Glutamatergic neuron (in vitro differentiated cells): ENCODE results near the gene CFAP299. TPM values are rescaled to one million over a fixed set of nuclear protein-coding genes. Genes with fewer than 3 reads are reported as not detected.

Experiments used
- DNase-seq: peaks from one replicate; pipeline ENCODE4 v3.0.0; 2022
- H3K27ac Mint-ChIP-seq: one replicate; pipeline ENCODE4 v1.8.0; 2020; ENCODE audit warnings: mild to moderate bottlenecking, mixed read lengths, inconsistent platforms; ENCODE audit not compliant: unreplicated experiment
- H3K27me3 Mint-ChIP-seq: one replicate; pipeline ENCODE4 v1.8.0; 2020; ENCODE audit warnings: mild to moderate bottlenecking, moderate library complexity, mixed read lengths, inconsistent platforms; ENCODE audit not compliant: unreplicated experiment
- H3K36me3 Mint-ChIP-seq: one replicate; pipeline ENCODE4 v1.8.0; 2020; ENCODE audit warnings: mild to moderate bottlenecking, mixed read lengths, inconsistent platforms; ENCODE audit not compliant: unreplicated experiment
- H3K4me1 Mint-ChIP-seq: one replicate; pipeline ENCODE4 v1.8.0; 2020; ENCODE audit warnings: mild to moderate bottlenecking, low read depth, mixed read lengths, inconsistent platforms; ENCODE audit not compliant: unreplicated experiment
- H3K4me3 Mint-ChIP-seq: one replicate; pipeline ENCODE4 v1.8.0; 2020; ENCODE audit warnings: mild to moderate bottlenecking, mixed read lengths, inconsistent platforms; ENCODE audit not compliant: unreplicated experiment
- H3K9me3 Mint-ChIP-seq: one replicate; pipeline ENCODE4 v1.8.0; 2020; ENCODE audit warnings: mild to moderate bottlenecking, moderate library complexity, mixed read lengths, inconsistent platforms; ENCODE audit not compliant: unreplicated experiment
- CTCF ChIP-seq: fragments of 200-600 bp; sonication (generic); IDR thresholded peaks from one replicate; pipeline ENCODE4 v1.5.0; 2021; ENCODE audit not compliant: partially characterized antibody, unreplicated experiment
- total RNA-seq: library from RNA; stranded (reverse); fragmentation: NEBNext Ultra II Directional; extraction: Animal tissue kit (Norgen Biotek cat#: 25700); gene quantifications from one replicate; pipeline ENCODE4 v1.2.1, GENCODE V29; 2021; ENCODE audit not compliant: unreplicated experiment

CFAP299 gene
- total RNA-seq, 1 donor from 2014 or later: not detected

DNA sequence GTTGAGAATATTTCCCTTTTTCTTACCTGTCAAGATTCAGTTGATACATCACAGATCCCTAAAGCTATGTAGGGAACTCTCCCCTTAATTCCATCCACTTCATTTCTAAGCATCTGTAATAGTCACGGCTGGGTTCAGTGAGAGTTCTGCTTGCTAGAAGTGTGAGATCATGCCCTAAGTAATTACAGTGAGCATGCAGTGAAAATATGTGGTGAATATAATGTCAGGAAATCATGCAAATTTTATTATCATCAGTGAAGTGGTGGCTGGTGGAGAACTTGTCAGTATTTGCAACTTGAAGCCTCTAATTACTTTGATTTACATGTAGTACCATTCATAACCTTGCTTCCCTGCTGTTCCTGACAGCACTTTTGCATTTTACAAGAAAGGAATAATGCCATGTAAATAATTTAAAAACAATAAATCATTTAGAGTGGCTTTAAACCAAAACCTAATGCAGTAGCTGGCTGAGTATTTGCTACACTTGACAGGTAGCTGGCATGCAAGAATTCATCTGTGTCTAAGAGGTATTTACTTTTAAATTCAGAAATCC, 28.3 kb upstream of the CFAP299 start:
- H3K36me3 Mint-ChIP-seq: no peaks in the 10 kb centered on the region
- H3K27me3 Mint-ChIP-seq: peaks cover 3% of the 10 kb centered on the region
- H3K27ac Mint-ChIP-seq: no peak overlapping the region
- no peak for DNase-seq
- H3K4me3 Mint-ChIP-seq: no peak overlapping the region
- H3K4me1 Mint-ChIP-seq: no peaks in the 10 kb centered on the region
- peaks cover 3% of the 10 kb centered on the region for H3K9me3 Mint-ChIP-seq
- no peak for TF ChIP-seq CTCF

DNA sequence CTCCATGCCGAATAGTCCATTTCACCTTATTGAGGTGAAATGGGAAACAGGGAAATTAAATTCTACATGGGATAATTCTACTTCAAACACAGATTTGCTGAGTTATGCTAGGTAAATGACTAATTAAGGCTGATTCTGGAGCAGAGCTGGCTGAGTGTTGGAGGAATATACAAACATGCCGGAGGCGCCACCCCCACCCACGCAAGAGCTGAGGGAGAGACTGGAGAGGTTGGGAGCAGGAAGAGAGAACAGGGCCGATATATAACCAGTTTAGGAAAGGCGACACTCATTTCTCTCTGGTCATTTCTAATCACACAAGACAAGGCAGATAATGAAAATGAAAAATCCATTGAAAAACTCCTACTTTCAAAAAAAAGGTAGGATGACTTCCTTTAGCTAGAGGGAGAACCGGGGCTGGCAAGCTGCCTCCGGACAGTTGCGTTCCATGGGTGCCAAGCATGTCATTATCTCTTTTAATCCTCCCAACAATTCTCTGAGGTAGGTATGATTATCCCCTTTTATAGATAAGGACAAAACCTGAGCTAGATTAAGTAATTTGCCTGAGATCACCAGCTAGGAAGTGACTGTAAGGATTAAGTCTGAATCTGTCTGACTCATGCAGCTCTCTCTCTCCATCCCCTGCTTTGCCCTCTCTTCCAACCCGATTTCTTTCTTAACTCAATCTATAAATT, 27.6 kb upstream of the CFAP299 start:
- Mint-ChIP-seq H3K27ac (no peak overlapping the region), H3K27me3 (peaks cover 3% of the 10 kb centered on the region), H3K4me1 (no peaks in the 10 kb centered on the region), H3K36me3 (no peaks in the 10 kb centered on the region), H3K9me3 (peaks cover 3% of the 10 kb centered on the region), H3K4me3 (no peak overlapping the region)
- no peak for TF ChIP-seq CTCF
- DNase-seq: no peak

DNA sequence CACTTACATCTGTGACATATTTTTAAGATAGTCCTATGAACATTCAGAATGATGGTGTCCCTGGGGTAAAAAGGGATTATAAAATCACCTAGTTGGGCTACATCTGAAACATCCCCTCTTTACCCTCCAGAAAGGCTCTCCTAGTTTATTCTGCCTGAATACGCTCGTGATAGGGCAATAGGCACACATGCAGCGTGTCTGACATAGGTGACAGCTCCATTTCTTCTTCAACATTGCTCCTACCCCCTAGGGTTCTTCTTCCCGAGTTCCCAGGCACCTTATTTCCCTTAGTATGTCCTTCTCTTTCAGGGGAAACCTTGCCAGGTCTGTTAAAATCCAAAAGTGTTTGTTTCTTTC, 27.1 kb upstream of the CFAP299 start:
- Mint-ChIP-seq H3K4me1 (no peaks in the 10 kb centered on the region), H3K36me3 (no peaks in the 10 kb centered on the region), H3K27ac (no peak overlapping the region), H3K9me3 (peaks cover 2% of the 10 kb centered on the region), H3K27me3 (peaks cover 3% of the 10 kb centered on the region), H3K4me3 (no peak overlapping the region)
- no peak for DNase-seq
- no peak for TF ChIP-seq CTCF

DNA sequence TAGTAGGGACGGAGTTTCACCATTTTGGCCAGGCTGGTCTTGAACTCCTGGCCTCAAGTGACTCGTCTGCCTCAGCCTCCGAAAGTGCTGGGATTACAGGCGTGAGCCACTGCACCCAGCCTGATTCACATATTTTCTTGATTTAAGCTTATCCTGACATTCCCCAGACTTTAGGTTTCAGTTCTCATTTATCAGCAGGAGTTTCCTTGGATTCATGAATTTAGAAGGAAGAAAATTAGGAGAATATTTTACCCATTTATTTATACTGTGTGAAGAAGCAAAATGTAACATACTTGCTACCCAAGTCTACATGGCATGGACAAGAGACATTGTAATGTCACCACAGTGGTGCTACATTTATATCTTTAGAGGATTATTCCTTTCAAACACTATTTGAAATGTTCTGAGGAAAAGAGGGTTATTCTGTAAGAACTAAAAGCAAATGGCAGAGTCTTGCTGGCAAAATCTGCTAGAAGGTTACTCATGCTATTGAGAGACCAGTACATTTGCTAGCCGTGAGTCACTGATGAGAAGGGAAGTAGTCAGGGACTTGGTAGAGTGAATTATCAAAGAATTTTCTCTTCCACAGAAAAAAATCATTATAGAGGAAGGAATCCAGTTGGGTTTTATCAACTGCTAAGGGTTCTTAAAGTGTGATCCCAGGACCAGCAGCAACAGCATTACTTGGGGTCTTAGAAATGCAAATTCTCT, 26.1 kb upstream of the CFAP299 start:
- no peak overlapping the region for H3K4me3 Mint-ChIP-seq
- peaks cover 2% of the 10 kb centered on the region for H3K9me3 Mint-ChIP-seq
- no peaks in the 10 kb centered on the region for H3K36me3 Mint-ChIP-seq
- no peak overlapping the region for H3K27ac Mint-ChIP-seq
- H3K4me1 Mint-ChIP-seq: no peaks in the 10 kb centered on the region
- no peak for DNase-seq
- peaks cover 3% of the 10 kb centered on the region for H3K27me3 Mint-ChIP-seq
- no peak for TF ChIP-seq CTCF

- H3K9me3 Mint-ChIP-seq: peaks cover 2% of the 10 kb centered on the region
- no peak overlapping the region for H3K27ac Mint-ChIP-seq
- no peaks in the 10 kb centered on the region for H3K36me3 Mint-ChIP-seq
- DNase-seq: no peak
- peaks cover 3% of the 10 kb centered on the region for H3K27me3 Mint-ChIP-seq
- TF ChIP-seq CTCF: no peak
- no peaks in the 10 kb centered on the region for H3K4me1 Mint-ChIP-seq
- no peak overlapping the region for H3K4me3 Mint-ChIP-seq
Measured at GRCh38 chr4:80311130-80311529, 24.4 kb upstream of the CFAP299 start.
